ENCODE data around the gene PRPF40B.

Gene PRPF40B

DNA sequence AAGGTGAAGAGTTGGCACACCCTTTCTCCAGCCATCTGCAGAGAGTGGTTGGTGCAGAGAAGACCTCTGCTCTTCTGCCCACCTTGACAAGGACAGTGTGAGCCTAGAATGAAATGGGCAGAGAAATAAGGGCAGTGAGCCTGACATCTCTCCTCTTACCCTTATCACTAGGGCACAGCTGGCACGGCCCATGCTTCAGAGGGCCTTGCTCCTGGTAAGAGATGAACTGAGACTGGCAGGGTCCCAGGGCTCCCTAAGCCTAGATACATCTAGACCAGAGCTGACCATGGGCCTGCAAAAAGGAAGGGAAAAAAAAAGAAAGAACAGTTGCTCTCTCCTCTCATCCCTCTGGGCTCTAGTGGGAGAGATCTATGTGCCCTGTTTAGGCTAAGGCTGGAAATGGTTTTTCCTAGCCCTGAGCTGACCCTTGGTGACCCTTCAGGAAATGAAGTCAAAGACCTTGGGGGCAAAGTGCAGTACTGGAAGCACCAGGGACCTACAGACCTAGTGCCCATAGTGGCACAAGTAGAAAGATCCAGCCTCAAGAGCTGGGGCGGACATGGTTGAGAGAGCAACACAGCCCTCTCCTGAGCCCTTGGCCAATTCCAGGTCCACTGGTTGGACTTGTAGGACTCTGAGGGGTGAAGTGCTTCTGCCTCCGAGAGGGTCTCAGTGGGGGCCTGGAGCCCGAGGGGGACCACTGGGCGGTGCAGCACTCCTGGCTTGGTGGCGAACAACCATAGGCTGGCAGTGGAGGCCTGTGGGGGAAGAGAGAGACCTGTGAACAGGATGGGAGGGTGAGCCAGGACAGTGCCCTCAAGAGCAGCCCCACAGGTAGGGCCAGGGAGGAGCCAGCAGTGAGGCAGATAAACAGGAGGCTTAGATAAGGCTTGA lies 22.0 kb downstream of the PRPF40B start:
- H3K27ac ChIP-seq: no peak overlapping the region
- TF ChIP-seq, protein P1, sequence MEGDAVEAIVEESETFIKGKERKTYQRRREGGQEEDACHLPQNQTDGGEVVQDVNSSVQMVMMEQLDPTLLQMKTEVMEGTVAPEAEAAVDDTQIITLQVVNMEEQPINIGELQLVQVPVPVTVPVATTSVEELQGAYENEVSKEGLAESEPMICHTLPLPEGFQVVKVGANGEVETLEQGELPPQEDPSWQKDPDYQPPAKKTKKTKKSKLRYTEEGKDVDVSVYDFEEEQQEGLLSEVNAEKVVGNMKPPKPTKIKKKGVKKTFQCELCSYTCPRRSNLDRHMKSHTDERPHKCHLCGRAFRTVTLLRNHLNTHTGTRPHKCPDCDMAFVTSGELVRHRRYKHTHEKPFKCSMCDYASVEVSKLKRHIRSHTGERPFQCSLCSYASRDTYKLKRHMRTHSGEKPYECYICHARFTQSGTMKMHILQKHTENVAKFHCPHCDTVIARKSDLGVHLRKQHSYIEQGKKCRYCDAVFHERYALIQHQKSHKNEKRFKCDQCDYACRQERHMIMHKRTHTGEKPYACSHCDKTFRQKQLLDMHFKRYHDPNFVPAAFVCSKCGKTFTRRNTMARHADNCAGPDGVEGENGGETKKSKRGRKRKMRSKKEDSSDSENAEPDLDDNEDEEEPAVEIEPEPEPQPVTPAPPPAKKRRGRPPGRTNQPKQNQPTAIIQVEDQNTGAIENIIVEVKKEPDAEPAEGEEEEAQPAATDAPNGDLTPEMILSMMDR (IDR thresholded peaks at IDR 0.05): no peak
- TF ChIP-seq ZFX (IDR thresholded peaks at IDR 0.05; ENCODE audit: borderline replicate concordance): no peak

DNA sequence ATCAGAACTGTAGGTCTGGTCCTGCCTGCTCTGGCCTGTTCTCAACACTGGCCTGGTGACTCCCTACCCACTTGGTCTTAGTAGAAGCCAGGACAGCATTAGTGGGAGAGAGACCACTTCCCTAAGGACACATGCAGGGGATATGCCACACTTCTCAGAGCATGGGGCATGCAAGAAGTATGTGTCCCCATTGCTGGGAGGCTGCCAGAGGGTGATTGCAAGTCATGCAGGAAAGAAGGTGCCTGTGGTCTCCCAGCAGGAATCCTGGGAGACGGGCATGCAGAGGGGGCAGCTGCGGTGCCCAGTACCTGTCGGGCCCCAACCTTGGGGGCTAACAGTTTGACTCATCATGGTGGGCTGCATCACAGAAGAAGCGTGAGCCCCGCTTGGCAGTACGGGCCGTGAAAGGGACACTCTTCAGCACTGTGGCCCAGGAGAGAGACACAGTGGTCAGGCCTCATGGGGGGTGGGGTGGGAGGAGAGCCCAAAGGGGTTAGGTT lies 23.0 kb downstream of the PRPF40B start:
- H3K27ac ChIP-seq: no peak overlapping the region
- TF ChIP-seq ZFX (IDR thresholded peaks at IDR 0.05; ENCODE audit: borderline replicate concordance): no peak
- TF ChIP-seq, protein P1 (IDR thresholded peaks at IDR 0.05): no peak

DNA sequence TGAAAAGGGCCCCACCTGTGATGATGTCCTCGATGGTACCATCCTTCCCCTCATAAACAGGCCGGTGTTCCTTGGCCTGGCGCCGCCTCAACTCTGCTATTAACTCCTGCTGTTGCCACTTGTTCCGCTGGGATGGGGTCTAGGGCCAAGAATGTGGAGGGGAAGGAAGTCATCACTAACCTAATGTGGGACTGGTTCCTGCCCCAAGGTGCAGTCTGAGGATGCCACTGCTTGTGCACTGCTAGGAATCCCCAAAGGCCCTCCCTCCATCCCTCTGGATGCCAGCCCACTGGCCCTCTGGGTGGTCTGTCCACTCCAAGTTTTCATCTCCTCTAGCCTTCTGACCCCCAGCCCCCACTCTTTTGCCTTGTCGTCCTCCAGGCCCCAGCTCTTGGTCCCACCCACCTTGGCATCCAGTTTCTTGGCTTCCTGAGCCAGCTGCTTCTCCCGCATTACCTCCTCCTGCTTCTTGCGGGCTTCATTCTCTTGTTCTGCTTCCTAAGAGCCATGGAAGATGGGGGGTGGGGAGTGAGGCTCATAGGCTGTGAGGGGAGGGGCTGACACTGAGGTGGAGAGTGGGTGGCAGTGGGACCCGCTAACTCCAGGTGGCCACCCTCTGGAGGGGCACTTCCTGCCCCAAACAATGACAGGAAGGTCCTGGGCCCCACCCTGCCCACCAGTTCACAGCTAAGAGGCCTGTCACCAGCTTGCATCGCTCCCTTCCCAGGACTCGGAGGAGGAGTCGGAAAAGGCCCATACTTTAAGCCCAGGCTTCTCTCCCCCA lies 23.7 kb downstream of the PRPF40B start:
- TF ChIP-seq, protein P1 (IDR thresholded peaks at IDR 0.05): no peak
- no peak for TF ChIP-seq ZFX (IDR thresholded peaks at IDR 0.05; ENCODE audit: borderline replicate concordance)

DNA sequence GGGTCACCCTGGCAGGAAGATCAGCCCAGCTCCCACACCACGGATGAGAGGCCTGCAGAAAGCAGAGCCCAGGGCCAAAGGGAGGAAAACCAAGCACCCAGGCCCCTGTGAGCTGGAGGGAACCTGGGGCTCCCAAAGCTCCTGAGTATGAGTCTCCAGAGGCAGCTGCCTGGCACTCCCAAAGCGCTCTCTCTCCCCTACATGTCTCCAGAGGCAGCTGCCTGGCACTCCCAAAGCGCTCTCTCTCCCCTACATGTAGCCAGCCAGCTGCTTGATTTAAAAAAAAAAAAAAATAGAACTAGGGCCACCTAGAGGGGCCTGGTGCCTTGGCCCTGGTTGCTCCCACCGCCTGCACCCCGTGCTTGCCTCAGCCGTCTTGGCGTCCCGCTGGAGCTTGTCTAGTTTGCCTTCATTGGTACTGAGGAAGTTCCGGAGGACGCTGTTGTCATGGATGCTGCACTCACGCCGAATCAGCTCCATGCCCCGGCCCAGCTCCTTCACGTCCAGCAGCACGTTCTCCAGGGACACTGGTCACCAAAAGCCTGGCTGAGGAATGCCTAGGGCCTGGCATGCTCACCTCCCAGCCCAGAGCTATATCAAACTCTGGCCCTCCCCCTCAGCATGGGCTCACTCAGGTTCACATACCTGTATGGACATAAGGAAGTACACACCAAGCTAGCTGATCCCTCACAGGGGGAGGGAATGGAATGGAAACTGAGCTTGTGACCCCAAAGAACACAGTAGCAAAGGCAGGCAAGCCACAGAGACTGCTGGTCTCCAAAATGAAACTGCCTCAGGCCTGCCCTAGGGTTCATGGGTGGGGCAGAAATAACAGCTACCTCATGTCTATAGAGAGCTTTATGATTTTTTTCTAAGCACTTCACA lies 24.7 kb downstream of the PRPF40B start:
- no peak for TF ChIP-seq ZFX (IDR thresholded peaks at IDR 0.05; ENCODE audit: borderline replicate concordance)
- TF ChIP-seq, protein P1 (IDR thresholded peaks at IDR 0.05): no peak
- no peak overlapping the region for H3K27ac ChIP-seq

More for the DNA sequence above, 23.7 kb downstream of the PRPF40B start:
- H3K27ac ChIP-seq: no peak overlapping the region

DNA sequence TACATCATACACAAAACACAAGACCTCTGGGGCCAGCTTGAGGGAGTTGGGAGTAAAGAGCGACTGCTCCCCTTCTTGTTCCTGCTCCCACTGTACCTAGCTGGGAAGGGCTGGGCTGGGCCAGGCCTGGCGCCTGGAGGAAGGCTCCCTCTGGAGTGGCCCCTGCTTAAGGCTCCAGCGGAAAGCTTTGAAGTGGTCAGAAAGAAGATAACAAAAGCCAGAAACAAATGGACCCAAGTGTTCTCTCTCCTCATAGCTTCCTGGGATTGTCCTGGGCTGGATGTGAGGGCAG lies 25.3 kb downstream of the PRPF40B start:
- TF ChIP-seq, protein P1 (IDR thresholded peaks at IDR 0.05): no peak
- TF ChIP-seq ZFX (IDR thresholded peaks at IDR 0.05; ENCODE audit: borderline replicate concordance): no peak
- H3K27ac ChIP-seq: no peak overlapping the region

DNA sequence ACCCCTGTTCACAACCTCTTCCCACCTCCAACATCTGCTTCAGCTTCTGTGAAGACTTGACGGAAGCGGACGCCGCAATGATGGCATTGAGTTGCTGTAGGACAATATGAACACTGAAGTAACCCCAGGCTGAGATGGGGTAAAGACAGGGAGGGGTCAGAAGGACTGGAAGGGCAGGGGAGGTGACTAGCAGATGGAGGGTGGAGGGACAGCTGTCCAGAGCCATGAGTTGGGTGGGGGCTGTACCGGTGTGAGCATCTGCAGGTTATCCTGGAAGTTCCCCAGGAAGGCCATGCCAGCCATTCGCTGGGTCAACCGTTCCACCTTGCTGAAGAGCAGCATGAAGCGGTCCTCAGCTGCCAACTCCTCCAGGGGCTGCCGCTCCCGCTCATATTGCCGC lies 26.1 kb downstream of the PRPF40B start:
- TF ChIP-seq, protein P1 (IDR thresholded peaks at IDR 0.05): no peak
- no peak for TF ChIP-seq ZFX (IDR thresholded peaks at IDR 0.05; ENCODE audit: borderline replicate concordance)

More for the DNA sequence above, 26.1 kb downstream of the PRPF40B start:
- no peak overlapping the region for H3K27ac ChIP-seq
